Mammary epithelial cell (primary cell): ENCODE data around the gene POMT2.

Experiments
- EZH2 ChIP-seq: IDR thresholded peaks from 2 replicates; pipeline ENCODE4 v1.6.1; 2012; ENCODE audit warnings: low read length, inconsistent platforms, borderline replicate concordance
- TF ChIP-seq, protein P1 (sequence below), 2 donors: IDR thresholded peaks in 1 of 2; conservative IDR thresholded peaks in 1 of 2; 2 replicates each; pipeline ENCODE4 v1.5.1; 2011 to 2012; ENCODE audit warnings: inconsistent platforms in 2 of 2, low read length in 2 of 2, mild to moderate bottlenecking in 2 of 2, control low read depth in 1 of 2, low read depth in 1 of 2; ENCODE audit not compliant: insufficient read depth in 1 of 2; ENCODE audit errors: extremely low read depth in 1 of 2

GRCh38 chr14:77284066-77284465 is 36.6 kb downstream of the POMT2 start:
- TF ChIP-seq, protein P1, sequence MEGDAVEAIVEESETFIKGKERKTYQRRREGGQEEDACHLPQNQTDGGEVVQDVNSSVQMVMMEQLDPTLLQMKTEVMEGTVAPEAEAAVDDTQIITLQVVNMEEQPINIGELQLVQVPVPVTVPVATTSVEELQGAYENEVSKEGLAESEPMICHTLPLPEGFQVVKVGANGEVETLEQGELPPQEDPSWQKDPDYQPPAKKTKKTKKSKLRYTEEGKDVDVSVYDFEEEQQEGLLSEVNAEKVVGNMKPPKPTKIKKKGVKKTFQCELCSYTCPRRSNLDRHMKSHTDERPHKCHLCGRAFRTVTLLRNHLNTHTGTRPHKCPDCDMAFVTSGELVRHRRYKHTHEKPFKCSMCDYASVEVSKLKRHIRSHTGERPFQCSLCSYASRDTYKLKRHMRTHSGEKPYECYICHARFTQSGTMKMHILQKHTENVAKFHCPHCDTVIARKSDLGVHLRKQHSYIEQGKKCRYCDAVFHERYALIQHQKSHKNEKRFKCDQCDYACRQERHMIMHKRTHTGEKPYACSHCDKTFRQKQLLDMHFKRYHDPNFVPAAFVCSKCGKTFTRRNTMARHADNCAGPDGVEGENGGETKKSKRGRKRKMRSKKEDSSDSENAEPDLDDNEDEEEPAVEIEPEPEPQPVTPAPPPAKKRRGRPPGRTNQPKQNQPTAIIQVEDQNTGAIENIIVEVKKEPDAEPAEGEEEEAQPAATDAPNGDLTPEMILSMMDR (conservative IDR thresholded peaks at IDR 0.05 in 1 of 2, IDR thresholded peaks at IDR 0.05 in 1 of 2; ENCODE audit: extremely low read depth in 1 of 2, insufficient read depth in 1 of 2, low read depth in 1 of 2, low read length in 2 of 2): no peak
- no peak for TF ChIP-seq EZH2
